GM21360 (cell line): ENCODE results near the gene SLC18A2.
"Not testable (repeated sequence)": the region's sequence is repeated elsewhere in the genome, so short reads cannot be mapped to it uniquely, and the experiment has no call there.

ENCODE experiments used
- ATAC-seq: cut with Tn5 transposase; IDR thresholded peaks from one replicate; pipeline ENCODE4 v1.9.1; 2021; ENCODE audit warnings: mild to moderate bottlenecking, moderate library complexity; ENCODE audit not compliant: unreplicated experiment

SLC18A2 gene

DNA sequence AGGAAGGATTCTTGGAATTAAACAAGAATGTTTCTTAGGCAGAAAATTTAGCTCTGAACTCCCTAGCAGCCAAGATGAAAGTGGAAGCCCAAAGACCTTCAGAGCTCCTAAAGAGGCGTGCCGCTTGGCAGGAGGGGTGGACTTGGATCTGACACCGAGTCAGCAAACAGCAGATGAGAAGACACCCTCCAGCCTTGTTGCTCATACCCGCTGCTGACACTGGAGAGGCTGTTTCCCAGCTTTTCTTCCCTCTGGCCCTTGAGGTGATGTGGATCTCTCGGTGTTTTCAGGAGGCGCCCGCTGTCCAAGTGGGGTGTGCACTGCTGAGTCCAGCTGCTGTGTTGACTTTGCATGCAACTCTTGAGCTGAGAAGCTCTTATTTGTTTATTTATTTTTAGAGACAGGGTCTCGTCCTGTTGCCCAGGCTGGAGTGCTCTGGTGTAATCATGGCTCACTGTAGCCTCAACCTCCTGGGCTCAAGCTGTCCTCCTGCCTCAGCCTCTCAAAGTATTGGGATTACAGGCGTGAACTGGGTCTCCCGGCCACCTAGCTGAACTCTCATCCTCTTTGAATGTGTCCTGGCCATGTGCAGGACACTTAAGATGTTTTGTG is 21.5 kb downstream of the SLC18A2 start:
- ATAC-seq: no peak

DNA sequence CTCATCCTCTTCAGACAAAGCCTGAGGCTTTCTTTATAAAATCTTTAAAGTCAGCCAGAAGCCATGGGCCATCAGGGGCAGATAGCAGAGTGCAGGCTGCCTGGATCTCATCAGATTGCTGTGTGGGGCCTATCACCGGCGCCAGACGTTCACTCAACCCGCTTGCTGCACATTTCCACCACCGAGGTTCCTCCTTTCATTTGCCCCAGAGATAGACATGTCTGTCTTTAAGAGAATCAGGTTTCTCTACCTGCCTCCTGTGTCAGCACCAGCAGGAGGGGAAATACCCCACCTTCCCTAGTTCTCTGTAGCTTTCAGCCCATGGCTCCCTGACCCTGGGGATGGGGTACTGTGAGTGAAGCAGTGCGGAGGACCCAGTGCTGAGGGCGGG is 22.0 kb downstream of the SLC18A2 start:
- no peak for ATAC-seq

GRCh38 chr10:117264782-117265181 is 23.9 kb downstream of the SLC18A2 start:
- no peak for ATAC-seq

- no peak for ATAC-seq
These were observed 25.5 kb downstream of the SLC18A2 start for GRCh38 chr10:117266400-117266799.

GRCh38 chr10:117266812-117267211 is 25.9 kb downstream of the SLC18A2 start:
- ATAC-seq: no peak

DNA sequence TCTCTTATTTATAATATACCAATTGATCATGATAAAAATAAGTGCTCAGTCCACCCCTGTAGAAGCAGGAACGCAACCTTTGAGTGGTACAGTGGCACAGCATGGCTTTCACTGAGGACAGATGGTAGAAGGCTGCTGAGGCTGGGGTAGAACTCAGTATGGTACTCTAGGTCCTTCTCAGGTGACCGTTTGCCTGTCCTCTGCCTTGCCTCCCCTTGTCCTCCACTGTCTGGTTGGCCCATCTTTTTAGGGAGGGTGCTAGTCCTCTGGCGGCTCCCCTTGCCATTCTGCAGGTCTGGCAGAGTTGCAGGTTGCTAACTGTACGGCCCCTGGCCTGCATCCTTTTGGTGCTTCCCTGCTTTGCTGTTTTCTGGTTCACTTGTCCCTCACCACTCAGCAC is 27.3 kb downstream of the SLC18A2 start:
- ATAC-seq: no peak

GRCh38 chr10:117268907-117269306 is 28.0 kb downstream of the SLC18A2 start:
- no peak for ATAC-seq

DNA sequence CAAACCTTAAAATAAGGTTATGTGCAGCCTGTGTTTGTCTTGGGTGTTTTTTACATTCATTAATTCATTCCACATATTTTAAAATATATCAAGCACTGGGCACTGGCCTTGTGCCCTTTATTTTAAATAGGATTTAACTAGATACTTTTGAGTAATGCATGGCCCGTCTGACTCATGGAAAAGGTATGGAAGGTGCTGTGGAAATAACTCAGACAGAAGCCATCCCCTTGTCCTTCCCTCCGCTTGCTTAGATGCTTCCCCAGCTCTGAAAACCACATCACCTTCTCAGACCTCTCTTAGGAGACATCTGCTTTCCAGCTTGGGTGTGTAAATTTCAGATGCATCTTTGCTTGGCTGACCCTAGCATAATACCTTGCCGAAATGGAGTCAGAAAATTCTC is 30.5 kb downstream of the SLC18A2 start:
- ATAC-seq: no peak

DNA sequence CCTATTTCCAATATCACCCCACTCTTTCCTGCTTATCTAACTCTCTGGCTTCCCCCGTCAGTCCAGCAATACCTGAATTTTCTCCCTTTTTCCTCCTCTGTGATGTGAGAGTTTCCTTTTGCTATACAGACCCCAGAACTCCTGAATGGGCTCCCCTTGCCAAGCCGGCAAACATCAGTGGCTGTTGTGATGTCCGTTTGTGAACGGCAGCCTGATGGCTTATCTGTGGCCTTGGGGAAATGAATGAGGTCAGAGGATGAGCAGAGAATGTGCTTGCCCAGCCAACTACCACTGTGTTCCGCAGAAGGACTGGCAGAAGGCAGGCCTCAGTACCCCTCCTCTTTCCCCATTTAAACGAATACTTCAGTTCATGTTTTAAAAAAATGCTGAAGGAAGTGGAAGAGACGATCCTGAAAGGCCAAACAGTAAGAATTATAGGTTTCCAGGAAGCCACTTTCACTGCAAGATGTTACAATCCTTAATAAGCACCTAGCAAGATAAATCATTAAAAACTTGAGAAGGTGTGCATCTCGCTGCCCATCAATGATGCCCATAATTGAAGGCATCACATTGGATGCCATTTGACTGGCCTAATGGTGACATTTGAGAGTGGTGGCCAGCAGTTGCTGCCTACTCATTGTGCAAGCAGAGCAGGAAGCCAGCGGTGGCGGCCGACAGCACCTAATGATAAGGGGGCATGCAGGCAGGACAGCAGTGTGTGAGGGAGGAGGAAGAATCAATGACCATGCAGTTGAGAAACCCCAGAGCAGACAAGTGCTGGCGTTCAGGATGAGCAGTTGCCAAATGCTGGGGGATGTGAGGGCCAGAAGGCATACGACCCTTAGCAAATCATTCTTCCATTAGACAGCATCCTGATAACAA is 31.5 kb downstream of the SLC18A2 start:
- no peak for ATAC-seq

DNA sequence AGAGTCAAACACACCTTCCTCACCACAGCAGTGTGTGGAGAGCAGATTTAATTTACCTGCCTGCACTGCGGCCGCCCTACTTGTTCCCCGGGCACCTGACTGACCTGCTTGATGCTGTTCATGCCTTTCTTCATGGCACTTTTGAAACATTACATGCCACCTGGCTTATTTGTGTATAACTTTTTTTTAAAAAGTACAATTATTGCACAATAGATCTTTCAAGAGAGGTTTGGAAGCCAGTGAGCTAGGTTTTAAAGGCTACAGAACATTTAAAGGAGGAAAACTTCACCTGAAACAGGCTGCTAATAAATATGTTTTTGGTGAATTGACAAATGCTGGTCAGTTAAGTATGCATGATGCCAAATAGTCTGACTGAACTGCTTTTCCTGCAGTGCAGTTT is 33.1 kb downstream of the SLC18A2 start:
- no peak for ATAC-seq

DNA sequence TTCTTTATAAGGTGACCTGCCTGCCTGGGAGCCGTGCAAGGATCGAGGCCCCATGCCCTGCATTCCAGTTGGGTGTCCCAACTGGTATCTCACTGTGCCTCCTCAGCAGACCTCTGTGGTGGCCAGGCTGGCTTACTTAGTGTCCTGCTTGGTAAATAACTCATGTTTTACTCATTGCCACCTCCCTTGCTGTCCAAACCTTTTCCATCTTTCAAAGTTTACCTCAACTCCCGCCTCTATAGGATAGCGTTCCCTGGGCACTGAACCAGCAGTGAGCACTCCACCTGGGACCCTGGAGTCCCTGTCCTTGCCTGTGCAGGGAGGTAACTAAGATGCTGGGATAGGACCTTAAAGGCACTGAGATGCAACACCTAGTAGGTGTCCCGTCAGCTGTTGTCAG is 33.6 kb downstream of the SLC18A2 start:
- no peak for ATAC-seq

- ATAC-seq: no peak
These were observed 34.2 kb downstream of the SLC18A2 start for GRCh38 chr10:117275121-117275520.

DNA sequence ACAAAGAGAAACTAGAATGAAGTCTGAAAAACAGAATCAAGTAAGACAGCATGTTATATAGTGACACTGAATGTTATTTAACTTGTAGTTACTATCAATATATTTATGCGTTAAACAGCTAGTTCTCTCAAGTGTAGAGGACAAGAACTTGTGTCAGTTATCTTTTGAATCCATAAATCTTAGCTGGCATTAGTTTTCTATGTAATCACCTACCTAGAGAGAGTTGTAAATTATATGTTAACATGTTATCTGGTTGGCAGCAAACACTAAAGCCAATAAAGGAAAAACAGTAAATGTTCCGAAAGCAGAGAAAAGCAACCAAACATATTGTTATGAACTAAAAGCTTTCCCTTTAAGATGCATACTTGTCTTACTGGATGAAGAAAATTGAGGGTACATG is 36.8 kb downstream of the SLC18A2 start:
- ATAC-seq: no peak

GRCh38 chr10:117284716-117285494 is 44.0 kb downstream of the SLC18A2 start:
- no peak for ATAC-seq

DNA sequence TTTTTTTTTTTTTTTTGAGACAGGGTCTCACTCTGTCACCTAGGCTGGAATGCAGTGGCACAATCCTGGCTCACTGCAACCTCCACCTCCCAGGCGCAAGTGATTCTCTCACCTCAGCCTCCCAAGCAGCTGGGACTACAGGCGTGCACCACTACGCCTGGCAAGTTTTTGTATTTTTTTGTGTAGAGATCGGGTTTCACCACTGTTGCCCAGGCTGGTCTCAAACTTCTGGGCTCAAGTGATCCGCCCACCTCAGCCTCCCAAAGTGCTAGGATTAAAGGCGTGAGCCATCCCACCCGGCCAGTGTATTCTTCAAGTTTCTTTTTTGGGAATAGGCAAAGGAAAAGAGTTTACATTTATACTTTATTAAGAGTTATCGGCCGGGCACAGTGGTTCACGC is 50.0 kb downstream of the SLC18A2 start:
- ATAC-seq: not testable (repeated sequence)

DNA sequence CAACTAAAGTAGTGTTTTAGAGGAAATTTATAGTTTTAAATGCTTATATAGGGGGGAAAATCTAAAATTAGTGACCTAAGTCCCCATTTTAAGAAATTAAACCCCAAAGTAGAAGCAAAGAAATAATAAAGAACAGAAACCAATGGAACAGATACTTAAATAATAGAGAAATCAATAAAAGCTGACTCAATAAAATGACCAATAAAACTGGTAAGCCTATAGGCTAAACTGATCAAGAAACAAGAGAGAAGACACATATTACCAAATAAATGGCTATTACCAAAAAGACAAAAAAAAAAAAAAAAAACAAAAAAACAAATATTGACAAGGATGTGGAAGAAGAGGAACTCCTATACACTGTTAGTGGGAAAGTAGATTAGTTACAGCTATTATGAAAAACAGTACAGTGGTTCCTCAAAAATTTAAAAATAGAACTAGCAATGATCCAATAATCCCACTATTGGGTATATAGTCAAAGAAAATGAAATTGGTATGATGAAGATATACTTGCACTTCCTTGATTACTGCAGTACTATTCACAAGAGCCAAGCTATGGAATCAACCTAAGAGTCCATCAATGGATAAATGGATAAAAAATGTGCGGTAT is 53.2 kb downstream of the SLC18A2 start:
- no peak for ATAC-seq

DNA sequence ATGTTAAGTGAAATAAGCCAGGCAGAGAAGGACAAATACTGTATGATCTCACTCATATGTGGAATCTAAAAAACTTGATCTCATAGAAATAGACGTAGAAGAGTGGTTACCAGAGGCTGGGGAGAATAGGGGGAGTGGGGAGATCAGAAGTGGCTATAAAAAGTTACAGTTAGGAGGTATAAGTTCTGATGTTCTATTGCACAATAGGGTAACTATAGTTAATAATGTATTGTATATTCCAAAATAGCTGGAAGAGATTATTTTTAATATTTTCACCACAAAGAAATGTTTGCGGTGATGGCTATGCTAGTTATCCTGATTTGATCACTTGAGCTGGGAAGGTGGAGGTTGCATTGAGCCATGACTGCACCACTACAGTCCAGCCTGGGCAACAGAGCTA is 53.8 kb downstream of the SLC18A2 start:
- no peak for ATAC-seq

DNA sequence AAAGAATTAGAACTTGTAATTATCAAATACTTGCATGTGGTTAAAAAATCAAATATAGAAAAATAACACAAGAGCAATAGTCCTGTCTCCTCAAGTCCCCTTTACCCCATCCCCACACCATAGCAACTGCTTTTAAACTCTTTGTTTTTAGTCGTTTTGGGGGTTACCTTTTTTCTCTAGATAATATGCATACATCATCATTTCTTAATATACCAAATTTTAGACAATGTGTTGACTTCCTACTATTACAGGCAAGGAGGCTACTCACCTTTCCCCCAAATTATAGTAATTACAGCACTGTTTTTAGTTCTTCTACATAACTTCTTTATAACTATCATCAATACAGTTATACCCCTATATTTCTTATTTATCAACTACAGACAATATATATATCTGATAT is 57.3 kb downstream of the SLC18A2 start:
- ATAC-seq: no peak

- ATAC-seq: no peak
These were observed 58.5 kb downstream of the SLC18A2 start for GRCh38 chr10:117299435-117299834.

- no peak for ATAC-seq
These were observed 59.8 kb downstream of the SLC18A2 start for GRCh38 chr10:117300671-117301070.

- not testable (repeated sequence) for ATAC-seq
These were observed 62.5 kb downstream of the SLC18A2 start for GRCh38 chr10:117303451-117303850.
